Measurements from ENCODE around the gene RECQL5. TPM values are rescaled to one million over a fixed set of nuclear protein-coding genes. Genes with fewer than 3 reads are reported as not detected.
A peak's percentile ranks its signal among the peaks of the same experiment; 100 is the strongest.

The RECQL5 gene
- total RNA-seq, result 11.0 TPM

GRCh38 chr17:75666959-75667790 lies at the start of gene RECQL5, which contains the start of gene SAP30BP:
TSS of gene RECQL5 (minus strand) at chr17:75667154. CDS start at chr17:75666557, 597 bp downstream.
TSS of gene SAP30BP (plus strand) at chr17:75667338. CDS start at chr17:75667373, 35 bp downstream.
- peak within 1 kb of the TSS; percentile 98 to 100 (median 100) for H3K4me3 ChIP-seq (ENCODE audit: low read length in 3 of 3)
- peak within 1 kb of the TSS; percentile 93 to 96 (median 95) for H3K9ac ChIP-seq (ENCODE audit: low read depth in 1 of 3, low read length in 3 of 3)
- peak within 1 kb of the TSS; percentile 88 for H3K27ac ChIP-seq (ENCODE audit: low read depth, low read length)
- no peaks in the 10 kb centered on the region for H3K27me3 ChIP-seq (ENCODE audit: control insufficient read depth in 3 of 3, insufficient read depth in 3 of 3, low read length in 3 of 3)
- no peaks in the 10 kb centered on the region for H3K9me3 ChIP-seq (ENCODE audit: control insufficient read depth in 3 of 3, low read length in 3 of 3)
- peaks cover 30 to 39% (median 35%) of the 10 kb centered on the region in 3 donors for H3K36me3 ChIP-seq (ENCODE audit: control insufficient read depth in 3 of 3, insufficient read depth in 3 of 3, low read length in 3 of 3)
- peaks cover 14 to 28% (median 21%) of the 10 kb centered on the region in 3 donors for H3K4me1 ChIP-seq (ENCODE audit: control insufficient read depth in 3 of 3, insufficient read depth in 3 of 3, low read length in 3 of 3)

GRCh38 chr17:75712446-75712845 lies 45.5 kb upstream of the RECQL5 start:
- Histone ChIP-seq H3K4me3 (ENCODE audit: low read length in 3 of 3) (no peak overlapping the region), H3K36me3 (ENCODE audit: control insufficient read depth in 3 of 3, insufficient read depth in 3 of 3, low read length in 3 of 3) (peaks cover 6 to 13% (median 9%) of the 10 kb centered on the region in 3 donors), H3K27me3 (ENCODE audit: control insufficient read depth in 3 of 3, insufficient read depth in 3 of 3, low read length in 3 of 3) (peaks cover 0 to 3% (median 0%) of the 10 kb centered on the region in 3 donors), H3K27ac (ENCODE audit: low read depth, low read length) (no peak overlapping the region), H3K9me3 (ENCODE audit: control insufficient read depth in 3 of 3, low read length in 3 of 3) (no peaks in the 10 kb centered on the region), H3K4me1 (ENCODE audit: control insufficient read depth in 3 of 3, insufficient read depth in 3 of 3, low read length in 3 of 3) (peaks cover 0 to 3% (median under 1%) of the 10 kb centered on the region in 3 donors), H3K9ac (ENCODE audit: low read depth in 1 of 3, low read length in 3 of 3) (no peak overlapping the region)

GRCh38 chr17:75707079-75707571 lies 40.2 kb upstream of the RECQL5 start:
- Histone ChIP-seq H3K4me3 (ENCODE audit: low read length in 3 of 3) (no peak overlapping the region), H3K27me3 (ENCODE audit: control insufficient read depth in 3 of 3, insufficient read depth in 3 of 3, low read length in 3 of 3) (no peaks in the 10 kb centered on the region), H3K9ac (ENCODE audit: low read depth in 1 of 3, low read length in 3 of 3) (no peak overlapping the region), H3K36me3 (ENCODE audit: control insufficient read depth in 3 of 3, insufficient read depth in 3 of 3, low read length in 3 of 3) (peaks cover 56 to 62% (median 60%) of the 10 kb centered on the region in 3 donors), H3K9me3 (ENCODE audit: control insufficient read depth in 3 of 3, low read length in 3 of 3) (no peaks in the 10 kb centered on the region), H3K27ac (ENCODE audit: low read depth, low read length) (peak overlapping the region; percentile 44), H3K4me1 (ENCODE audit: control insufficient read depth in 3 of 3, insufficient read depth in 3 of 3, low read length in 3 of 3) (peaks cover 0 to 7% (median 3%) of the 10 kb centered on the region in 3 donors)

GRCh38 chr17:75706042-75706728 lies 39.2 kb upstream of the RECQL5 start:
- Histone ChIP-seq H3K9me3 (ENCODE audit: control insufficient read depth in 3 of 3, low read length in 3 of 3) (no peaks in the 10 kb centered on the region), H3K9ac (ENCODE audit: low read depth in 1 of 3, low read length in 3 of 3) (no peak overlapping the region), H3K36me3 (ENCODE audit: control insufficient read depth in 3 of 3, insufficient read depth in 3 of 3, low read length in 3 of 3) (peaks cover 62 to 71% (median 65%) of the 10 kb centered on the region in 3 donors), H3K27ac (ENCODE audit: low read depth, low read length) (no peak overlapping the region), H3K4me3 (ENCODE audit: low read length in 3 of 3) (no peak overlapping the region), H3K4me1 (ENCODE audit: control insufficient read depth in 3 of 3, insufficient read depth in 3 of 3, low read length in 3 of 3) (peaks cover 5 to 11% (median 9%) of the 10 kb centered on the region in 3 donors), H3K27me3 (ENCODE audit: control insufficient read depth in 3 of 3, insufficient read depth in 3 of 3, low read length in 3 of 3) (no peaks in the 10 kb centered on the region)

GRCh38 chr17:75704963-75705875 lies 38.3 kb upstream of the RECQL5 start:
- H3K4me1 ChIP-seq (ENCODE audit: control insufficient read depth in 3 of 3, insufficient read depth in 3 of 3, low read length in 3 of 3), result peaks cover 15 to 20% (median 19%) of the 10 kb centered on the region in 3 donors
- H3K9ac ChIP-seq (ENCODE audit: low read depth in 1 of 3, low read length in 3 of 3), result no peak overlapping the region
- no peak overlapping the region for H3K4me3 ChIP-seq (ENCODE audit: low read length in 3 of 3)
- H3K27ac ChIP-seq (ENCODE audit: low read depth, low read length), result no peak overlapping the region
- H3K36me3 ChIP-seq (ENCODE audit: control insufficient read depth in 3 of 3, insufficient read depth in 3 of 3, low read length in 3 of 3), result peaks cover 72 to 80% (median 75%) of the 10 kb centered on the region in 3 donors
- no peaks in the 10 kb centered on the region for H3K9me3 ChIP-seq (ENCODE audit: control insufficient read depth in 3 of 3, low read length in 3 of 3)
- H3K27me3 ChIP-seq (ENCODE audit: control insufficient read depth in 3 of 3, insufficient read depth in 3 of 3, low read length in 3 of 3), result no peaks in the 10 kb centered on the region

GRCh38 chr17:75703591-75703990 lies 36.6 kb upstream of the RECQL5 start:
- H3K36me3 ChIP-seq (ENCODE audit: control insufficient read depth in 3 of 3, insufficient read depth in 3 of 3, low read length in 3 of 3), result peaks cover 75 to 80% (median 77%) of the 10 kb centered on the region in 3 donors
- H3K4me1 ChIP-seq (ENCODE audit: control insufficient read depth in 3 of 3, insufficient read depth in 3 of 3, low read length in 3 of 3), result peaks cover 26 to 37% (median 33%) of the 10 kb centered on the region in 3 donors
- no peak overlapping the region for H3K4me3 ChIP-seq (ENCODE audit: low read length in 3 of 3)

GRCh38 chr17:75703191-75703590 lies 36.2 kb upstream of the RECQL5 start:
- Histone ChIP-seq H3K9me3 (ENCODE audit: control insufficient read depth in 3 of 3, low read length in 3 of 3) (no peaks in the 10 kb centered on the region), H3K27me3 (ENCODE audit: control insufficient read depth in 3 of 3, insufficient read depth in 3 of 3, low read length in 3 of 3) (no peaks in the 10 kb centered on the region), H3K4me3 (ENCODE audit: low read length in 3 of 3) (no peak overlapping the region), H3K36me3 (ENCODE audit: control insufficient read depth in 3 of 3, insufficient read depth in 3 of 3, low read length in 3 of 3) (peaks cover 72 to 77% (median 77%) of the 10 kb centered on the region in 3 donors), H3K9ac (ENCODE audit: low read depth in 1 of 3, low read length in 3 of 3) (no peak overlapping the region), H3K4me1 (ENCODE audit: control insufficient read depth in 3 of 3, insufficient read depth in 3 of 3, low read length in 3 of 3) (peaks cover 30 to 38% (median 37%) of the 10 kb centered on the region in 3 donors), H3K27ac (ENCODE audit: low read depth, low read length) (no peak overlapping the region)

More at GRCh38 chr17:75703591-75703990, 36.6 kb upstream of the RECQL5 start:
- H3K27me3 ChIP-seq (ENCODE audit: control insufficient read depth in 3 of 3, insufficient read depth in 3 of 3, low read length in 3 of 3), result no peaks in the 10 kb centered on the region
- H3K9ac ChIP-seq (ENCODE audit: low read depth in 1 of 3, low read length in 3 of 3), result no peak overlapping the region
- no peaks in the 10 kb centered on the region for H3K9me3 ChIP-seq (ENCODE audit: control insufficient read depth in 3 of 3, low read length in 3 of 3)
- H3K27ac ChIP-seq (ENCODE audit: low read depth, low read length), result no peak overlapping the region

GRCh38 chr17:75701288-75701687 lies 34.3 kb upstream of the RECQL5 start:
- peaks cover 55 to 64% (median 59%) of the 10 kb centered on the region in 3 donors for H3K36me3 ChIP-seq (ENCODE audit: control insufficient read depth in 3 of 3, insufficient read depth in 3 of 3, low read length in 3 of 3)
- H3K4me3 ChIP-seq (ENCODE audit: low read length in 3 of 3), result peak overlapping the region in 2 of 3 donors; percentile 29
- no peaks in the 10 kb centered on the region for H3K9me3 ChIP-seq (ENCODE audit: control insufficient read depth in 3 of 3, low read length in 3 of 3)
- peaks cover 43 to 54% (median 49%) of the 10 kb centered on the region in 3 donors for H3K4me1 ChIP-seq (ENCODE audit: control insufficient read depth in 3 of 3, insufficient read depth in 3 of 3, low read length in 3 of 3)
- peak overlapping the region in 1 of 3 donors; percentile 57 for H3K9ac ChIP-seq (ENCODE audit: low read depth in 1 of 3, low read length in 3 of 3)
- H3K27ac ChIP-seq (ENCODE audit: low read depth, low read length), result peak overlapping the region; percentile 61
- H3K27me3 ChIP-seq (ENCODE audit: control insufficient read depth in 3 of 3, insufficient read depth in 3 of 3, low read length in 3 of 3), result no peaks in the 10 kb centered on the region

- H3K4me3 ChIP-seq (ENCODE audit: low read length in 3 of 3), result no peak overlapping the region
- H3K4me1 ChIP-seq (ENCODE audit: control insufficient read depth in 3 of 3, insufficient read depth in 3 of 3, low read length in 3 of 3), result peaks cover 65 to 80% (median 75%) of the 10 kb centered on the region in 3 donors
- H3K27me3 ChIP-seq (ENCODE audit: control insufficient read depth in 3 of 3, insufficient read depth in 3 of 3, low read length in 3 of 3), result no peaks in the 10 kb centered on the region
- peaks cover 33 to 47% (median 34%) of the 10 kb centered on the region in 3 donors for H3K36me3 ChIP-seq (ENCODE audit: control insufficient read depth in 3 of 3, insufficient read depth in 3 of 3, low read length in 3 of 3)
- H3K9me3 ChIP-seq (ENCODE audit: control insufficient read depth in 3 of 3, low read length in 3 of 3), result no peaks in the 10 kb centered on the region
- no peak overlapping the region for H3K9ac ChIP-seq (ENCODE audit: low read depth in 1 of 3, low read length in 3 of 3)
- no peak overlapping the region for H3K27ac ChIP-seq (ENCODE audit: low read depth, low read length)
Measured at GRCh38 chr17:75698659-75699058, 31.7 kb upstream of the RECQL5 start.
